ENCODE results near the gene ADGRL2. TPM values are rescaled to one million over a fixed set of nuclear protein-coding genes. Genes with fewer than 3 reads are reported as not detected.

Gene ADGRL2
- total and polyA plus RNA-seq, 7 donors = 5.0 to 13.2 (median 7.2) TPM

- TF ChIP-seq CTCF (IDR thresholded peaks at IDR 0.05) = no peak
- H3K27ac ChIP-seq = no peak overlapping the region
- H3K27me3 ChIP-seq (ENCODE audit: insufficient read depth in 3 of 3, low read length in 2 of 3) = no peaks in the 10 kb centered on the region
- WGBS, 3 donors = 79 to 86% (median 85%) methylated on average over 1 of the region's 1 CpG
- no peak for DNase-seq
- no peak overlapping the region for H3K4me3 ChIP-seq
- intact Hi-C loops (cut with DNase I) = no loop called here
- H3K36me3 ChIP-seq (ENCODE audit: insufficient read depth in 1 of 2, low read depth in 1 of 2) = no peaks in the 10 kb centered on the region
- no peaks in the 10 kb centered on the region for H3K9me3 ChIP-seq
- no peak for ATAC-seq
- H3K4me1 ChIP-seq = no peaks in the 10 kb centered on the region
Measured at GRCh38 chr1:81999364-81999763, 198.6 kb downstream of the ADGRL2 start.

GRCh38 chr1:82000221-82000620 is 199.5 kb downstream of the ADGRL2 start:
- no peaks in the 10 kb centered on the region for H3K27me3 ChIP-seq (ENCODE audit: insufficient read depth in 3 of 3, low read length in 2 of 3)
- no peak overlapping the region for H3K27ac ChIP-seq
- H3K36me3 ChIP-seq (ENCODE audit: insufficient read depth in 1 of 2, low read depth in 1 of 2) = no peaks in the 10 kb centered on the region
- H3K4me3 ChIP-seq = no peak overlapping the region
- 84 to 89% (median 87%) methylated on average over 2 of the region's 2 CpGs for WGBS, 3 donors
- TF ChIP-seq CTCF (IDR thresholded peaks at IDR 0.05) = no peak
- intact Hi-C loops (cut with DNase I) = no loop called here
- no peak for DNase-seq
- no peaks in the 10 kb centered on the region for H3K4me1 ChIP-seq
- no peak for ATAC-seq
- no peaks in the 10 kb centered on the region for H3K9me3 ChIP-seq

- DNase-seq (no peak), ATAC-seq (no peak)
- intact Hi-C loops (cut with DNase I) = no loop called here
- Histone ChIP-seq H3K27me3 (ENCODE audit: insufficient read depth in 3 of 3, low read length in 2 of 3) (no peaks in the 10 kb centered on the region), H3K4me1 (no peaks in the 10 kb centered on the region), H3K4me3 (no peak overlapping the region), H3K27ac (no peak overlapping the region), H3K36me3 (ENCODE audit: insufficient read depth in 1 of 2, low read depth in 1 of 2) (no peaks in the 10 kb centered on the region), H3K9me3 (no peaks in the 10 kb centered on the region)
- WGBS, 3 donors = 71 to 83% (median 81%) methylated on average over 4 of the region's 4 CpGs
- TF ChIP-seq CTCF (IDR thresholded peaks at IDR 0.05) = no peak
Measured at GRCh38 chr1:82001345-82001744, 200.6 kb downstream of the ADGRL2 start.

- Histone ChIP-seq H3K27me3 (ENCODE audit: insufficient read depth in 3 of 3, low read length in 2 of 3) (no peaks in the 10 kb centered on the region), H3K36me3 (ENCODE audit: insufficient read depth in 1 of 2, low read depth in 1 of 2) (no peaks in the 10 kb centered on the region), H3K4me1 (no peaks in the 10 kb centered on the region), H3K4me3 (no peak overlapping the region), H3K27ac (no peak overlapping the region), H3K9me3 (no peaks in the 10 kb centered on the region)
- ATAC-seq = no peak
- intact Hi-C loops (cut with DNase I) = no loop called here
- no peak for DNase-seq
- TF ChIP-seq CTCF (IDR thresholded peaks at IDR 0.05) = no peak
Measured at GRCh38 chr1:82007804-82008203, 207.1 kb downstream of the ADGRL2 start.

- Histone ChIP-seq H3K9me3 (no peaks in the 10 kb centered on the region), H3K27me3 (ENCODE audit: insufficient read depth in 3 of 3, low read length in 2 of 3) (no peaks in the 10 kb centered on the region), H3K27ac (no peak overlapping the region), H3K4me1 (no peaks in the 10 kb centered on the region), H3K4me3 (no peak overlapping the region), H3K36me3 (ENCODE audit: insufficient read depth in 1 of 2, low read depth in 1 of 2) (no peaks in the 10 kb centered on the region)
- DNase-seq = no peak
- ATAC-seq = no peak
- TF ChIP-seq CTCF (IDR thresholded peaks at IDR 0.05) = no peak
- intact Hi-C loops (cut with DNase I) = no loop called here
Measured at GRCh38 chr1:82013702-82014101, 213.0 kb downstream of the ADGRL2 start.
